HUES48 (cell line): ENCODE data around the gene KDM4C.

Source experiments
- H3K27ac ChIP-seq: one replicate; pipeline ENCODE4 v1.7.0; 2013; ENCODE audit warnings: low read depth, low read length, inconsistent platforms
- H3K27me3 ChIP-seq: 2 replicates; pipeline ENCODE4 v1.6.1; 2013; ENCODE audit warnings: mild to moderate bottlenecking, low read length; ENCODE audit not compliant: control insufficient read depth, insufficient read depth
- H3K36me3 ChIP-seq: 2 replicates; pipeline ENCODE4 v1.6.1; 2013; ENCODE audit warnings: low read length; ENCODE audit not compliant: control insufficient read depth, insufficient read depth
- H3K4me1 ChIP-seq: 2 replicates; pipeline ENCODE4 v1.6.1; 2013; ENCODE audit warnings: mild to moderate bottlenecking, low read length; ENCODE audit not compliant: control insufficient read depth, insufficient read depth
- H3K4me3 ChIP-seq: 2 replicates; pipeline ENCODE4 v1.5.1; 2013; ENCODE audit warnings: mild to moderate bottlenecking, low read depth, low read length
- H3K9ac ChIP-seq: 2 replicates; pipeline ENCODE4 v1.6.1; 2013; ENCODE audit warnings: mild to moderate bottlenecking, low read depth, low read length, moderate library complexity
- H3K9me3 ChIP-seq: 2 replicates; pipeline ENCODE4 v1.6.1; 2013; ENCODE audit warnings: low read length; ENCODE audit not compliant: control insufficient read depth, insufficient read depth

KDM4C gene

DNA sequence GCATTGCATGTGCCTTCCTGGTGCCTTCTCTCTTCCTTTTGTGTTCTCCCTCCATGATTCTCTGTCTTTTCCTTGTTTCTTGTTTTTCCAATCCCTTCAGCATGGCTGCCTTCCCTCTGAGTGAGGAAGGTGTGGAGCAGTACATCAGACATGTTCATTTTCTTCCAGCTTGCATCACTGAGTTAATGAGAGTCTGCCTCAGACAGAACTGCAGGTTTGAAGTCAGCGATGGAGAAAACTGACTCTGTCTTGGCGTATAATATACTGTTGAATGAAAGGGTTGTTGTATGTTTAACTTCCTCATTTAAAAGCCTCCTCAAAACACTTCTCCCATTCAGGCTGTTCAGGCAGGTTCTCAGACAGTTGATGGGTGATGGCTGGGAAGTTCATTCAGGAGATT is 129.3 kb downstream of the KDM4C start:
- Histone ChIP-seq H3K36me3 (no peaks in the 10 kb centered on the region), H3K9me3 (no peaks in the 10 kb centered on the region), H3K4me1 (no peaks in the 10 kb centered on the region), H3K27ac (no peak overlapping the region), H3K4me3 (no peak overlapping the region), H3K9ac (no peak overlapping the region), H3K27me3 (no peaks in the 10 kb centered on the region)

DNA sequence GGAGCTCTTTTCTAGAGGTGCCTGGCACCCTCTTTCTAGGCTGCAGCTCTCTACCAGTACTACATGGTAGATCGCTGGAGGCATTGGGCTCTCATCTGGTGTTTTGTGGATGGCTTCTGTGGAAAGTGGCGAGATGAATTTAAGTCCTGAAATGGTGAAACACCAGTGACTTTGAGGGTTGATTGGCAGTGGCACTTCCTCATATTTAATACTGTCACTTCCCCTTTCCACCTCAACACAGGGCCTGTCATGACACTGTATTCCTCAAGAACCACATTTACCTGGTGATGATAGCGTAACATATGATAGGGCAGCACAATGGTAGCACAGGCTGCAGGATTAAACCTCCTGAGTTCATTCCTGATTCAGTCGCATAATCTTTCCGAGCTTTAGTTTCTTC is 132.1 kb downstream of the KDM4C start:
- H3K9me3 ChIP-seq = no peaks in the 10 kb centered on the region
- H3K36me3 ChIP-seq = peaks cover 11% of the 10 kb centered on the region
- H3K27ac ChIP-seq = no peak overlapping the region
- H3K27me3 ChIP-seq = no peaks in the 10 kb centered on the region
- H3K4me3 ChIP-seq = no peak overlapping the region
- no peaks in the 10 kb centered on the region for H3K4me1 ChIP-seq
- H3K9ac ChIP-seq = no peak overlapping the region

DNA sequence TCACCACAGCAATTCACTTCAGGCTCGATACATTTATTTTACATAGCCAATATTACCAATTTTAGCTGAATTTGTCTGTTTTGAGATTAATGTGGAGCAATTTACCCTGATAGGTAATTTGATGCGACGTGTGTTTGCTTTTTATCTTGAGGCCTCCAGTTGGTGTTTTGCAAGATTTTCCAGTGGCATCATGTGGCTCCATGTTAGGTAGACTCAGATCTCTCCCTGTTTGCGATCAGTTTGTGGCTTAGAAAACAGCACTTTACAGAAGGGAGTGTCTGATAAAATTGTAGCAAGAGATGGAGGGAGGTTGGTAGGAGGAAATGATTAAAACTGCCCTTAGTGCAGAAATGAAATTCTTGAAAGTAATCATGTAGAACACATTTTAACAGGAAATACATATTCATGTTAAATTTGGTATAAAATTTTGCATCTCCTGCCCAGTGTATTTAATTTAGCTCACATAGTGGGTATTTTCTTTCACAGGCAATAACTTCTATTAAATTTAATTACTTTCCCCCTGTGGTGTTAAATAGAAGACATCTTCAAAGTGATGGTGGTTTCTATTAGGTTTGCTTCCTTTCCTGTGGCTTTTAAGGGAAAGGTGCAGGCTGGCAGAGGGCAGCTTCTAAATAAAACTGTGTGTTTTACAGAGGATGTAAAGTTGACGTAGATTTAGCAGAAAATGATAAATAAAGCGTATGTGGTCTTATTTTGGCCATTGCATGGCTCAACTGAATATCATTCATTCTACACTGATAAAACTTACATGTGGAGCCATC is 135.8 kb downstream of the KDM4C start:
- H3K4me3 ChIP-seq = no peak overlapping the region
- no peak overlapping the region for H3K9ac ChIP-seq
- no peaks in the 10 kb centered on the region for H3K27me3 ChIP-seq
- H3K4me1 ChIP-seq = no peaks in the 10 kb centered on the region
- H3K9me3 ChIP-seq = no peaks in the 10 kb centered on the region
- H3K36me3 ChIP-seq = peaks cover 11% of the 10 kb centered on the region
- no peak overlapping the region for H3K27ac ChIP-seq

DNA sequence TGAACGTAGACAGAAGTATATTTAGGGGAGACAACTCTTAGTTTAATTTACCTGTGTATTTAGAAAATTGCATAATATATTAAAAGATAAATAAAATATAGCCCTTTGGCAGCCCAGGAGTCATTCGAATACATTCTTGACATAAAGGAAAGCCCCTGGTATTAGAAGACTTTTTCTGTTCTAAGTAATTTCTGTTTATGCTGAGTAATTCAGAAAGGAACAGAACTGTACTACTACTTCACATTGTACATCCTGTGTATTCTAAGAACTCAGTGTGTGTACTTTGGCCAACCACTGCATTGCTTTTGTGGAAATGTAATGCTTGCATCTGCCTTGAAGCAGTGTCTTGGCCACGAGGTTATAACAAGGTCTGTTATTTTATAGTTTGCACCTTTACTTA is 136.4 kb downstream of the KDM4C start:
- Histone ChIP-seq H3K9me3 (no peaks in the 10 kb centered on the region), H3K36me3 (peaks cover 11% of the 10 kb centered on the region), H3K9ac (no peak overlapping the region), H3K27ac (no peak overlapping the region), H3K27me3 (no peaks in the 10 kb centered on the region), H3K4me3 (no peak overlapping the region), H3K4me1 (no peaks in the 10 kb centered on the region)

DNA sequence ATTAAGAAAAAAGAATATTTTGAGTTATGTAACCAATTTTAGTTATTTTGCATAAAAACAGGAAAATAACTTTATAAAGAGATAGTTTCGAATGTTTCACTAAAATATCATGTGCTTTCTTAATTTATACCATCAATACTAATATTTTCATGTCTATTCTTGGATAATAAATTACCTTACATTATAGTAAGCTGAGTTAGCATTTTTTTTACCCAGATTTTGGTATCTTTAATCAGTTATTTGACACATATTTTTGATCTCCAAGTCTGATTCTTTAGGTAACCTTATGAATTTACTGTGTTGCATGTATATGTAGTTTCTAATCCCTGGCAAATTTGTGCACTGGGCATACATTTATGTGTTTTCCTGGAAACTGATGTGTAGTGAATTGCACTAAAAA is 138.0 kb downstream of the KDM4C start:
- H3K9me3 ChIP-seq = no peaks in the 10 kb centered on the region
- H3K4me1 ChIP-seq = no peaks in the 10 kb centered on the region
- no peak overlapping the region for H3K27ac ChIP-seq
- no peak overlapping the region for H3K9ac ChIP-seq
- no peaks in the 10 kb centered on the region for H3K27me3 ChIP-seq
- H3K4me3 ChIP-seq = no peak overlapping the region
- peaks cover 11% of the 10 kb centered on the region for H3K36me3 ChIP-seq

GRCh38 chr9:6896562-6896961 is 138.8 kb downstream of the KDM4C start:
- no peak overlapping the region for H3K4me3 ChIP-seq
- H3K4me1 ChIP-seq = 0 out of 2 replicates have a peak, but pooled peaks cover 5% of the 10 kb centered on the region
- H3K36me3 ChIP-seq = peaks cover 11% of the 10 kb centered on the region
- no peaks in the 10 kb centered on the region for H3K9me3 ChIP-seq
- H3K9ac ChIP-seq = no peak overlapping the region
- H3K27me3 ChIP-seq = no peaks in the 10 kb centered on the region
- no peak overlapping the region for H3K27ac ChIP-seq

DNA sequence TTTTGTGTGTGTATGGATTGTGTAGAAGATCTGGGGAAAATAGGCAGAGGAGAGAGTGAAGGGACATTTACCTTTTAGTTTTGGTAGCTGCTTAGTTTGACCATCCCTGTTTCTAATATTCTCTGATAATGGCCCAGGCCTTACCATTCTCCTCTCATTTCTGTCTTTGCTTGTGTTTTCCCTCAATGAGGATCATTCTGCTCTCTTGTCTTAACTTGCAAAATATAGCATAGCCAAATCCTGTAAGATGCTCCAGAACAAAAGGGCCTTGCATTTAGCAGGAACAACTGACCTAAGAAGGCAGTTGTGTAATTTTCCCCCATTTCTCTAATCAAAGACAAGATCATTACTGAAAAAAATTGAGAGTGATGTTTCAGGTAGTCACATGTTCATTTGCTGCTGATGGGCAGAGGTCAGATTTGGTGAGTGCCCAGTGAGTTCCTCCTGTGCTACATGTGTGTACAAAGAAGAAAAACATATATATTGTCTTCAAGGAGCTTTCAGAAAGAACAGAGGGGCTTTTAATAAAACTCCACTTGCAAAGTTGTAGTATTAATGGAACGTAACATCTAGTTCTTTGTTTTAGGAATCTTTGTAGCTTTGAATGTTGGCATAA is 139.5 kb downstream of the KDM4C start:
- Histone ChIP-seq H3K9me3 (no peaks in the 10 kb centered on the region), H3K9ac (no peak overlapping the region), H3K36me3 (peaks cover 11% of the 10 kb centered on the region), H3K4me1 (peaks cover 7% of the 10 kb centered on the region; the same call in 1 of the 2 replicates), H3K27ac (no peak overlapping the region), H3K4me3 (no peak overlapping the region), H3K27me3 (no peaks in the 10 kb centered on the region)

- no peak overlapping the region for H3K27ac ChIP-seq
- H3K36me3 ChIP-seq = peaks cover 11% of the 10 kb centered on the region
- H3K4me3 ChIP-seq = no peak overlapping the region
- peaks cover 13% of the 10 kb centered on the region for H3K4me1 ChIP-seq
- H3K27me3 ChIP-seq = no peaks in the 10 kb centered on the region
- H3K9me3 ChIP-seq = no peaks in the 10 kb centered on the region
- H3K9ac ChIP-seq = no peak overlapping the region
Observed at GRCh38 chr9:6897898-6898302, 140.1 kb downstream of the KDM4C start.

DNA sequence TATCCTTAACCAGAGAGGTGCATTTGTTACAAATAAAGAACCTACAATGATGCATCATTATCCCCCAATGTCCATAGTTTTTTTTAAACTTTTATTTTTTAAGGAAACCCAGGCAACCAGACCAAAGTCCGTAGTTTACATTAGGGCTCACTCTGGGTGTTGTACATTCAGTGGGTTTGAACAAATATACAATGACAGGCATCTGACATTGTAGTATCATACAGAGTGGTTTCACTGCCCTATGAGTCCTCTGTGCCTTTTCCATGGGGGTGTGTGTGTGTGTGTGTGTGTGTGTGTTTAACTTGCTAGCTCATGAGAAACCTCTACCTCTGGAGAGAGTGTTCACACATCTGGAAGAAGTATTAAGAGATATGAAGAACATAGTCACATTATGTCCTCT is 141.5 kb downstream of the KDM4C start:
- Histone ChIP-seq H3K9ac (no peak overlapping the region), H3K4me3 (no peak overlapping the region), H3K9me3 (no peaks in the 10 kb centered on the region), H3K36me3 (peaks cover 3% of the 10 kb centered on the region; the same call in 1 of the 2 replicates), H3K27me3 (no peaks in the 10 kb centered on the region), H3K4me1 (peaks cover 13% of the 10 kb centered on the region), H3K27ac (no peak overlapping the region)

DNA sequence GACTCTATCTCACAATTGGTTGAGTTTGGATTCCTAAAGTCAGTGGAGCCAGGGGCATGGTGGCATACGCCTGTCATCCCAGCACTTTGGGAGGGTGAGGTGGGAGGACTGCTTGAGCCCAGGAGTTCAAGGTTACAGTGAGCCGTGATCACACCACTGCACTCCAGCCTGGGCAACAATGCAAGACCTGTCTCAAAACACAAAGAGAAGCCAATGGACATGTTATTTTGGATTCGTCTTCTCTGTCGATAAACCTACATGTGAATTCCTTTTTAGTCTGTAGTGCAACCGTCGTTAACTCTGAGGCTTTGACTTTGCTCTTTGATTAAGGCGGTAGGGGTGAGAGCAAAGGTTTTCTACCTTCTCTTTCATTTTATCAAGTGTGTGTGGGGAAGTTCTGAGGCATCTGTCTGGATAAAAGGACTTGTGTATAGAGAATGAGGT is 142.7 kb downstream of the KDM4C start:
- no peaks in the 10 kb centered on the region for H3K9me3 ChIP-seq
- H3K27me3 ChIP-seq = no peaks in the 10 kb centered on the region
- no peaks in the 10 kb centered on the region for H3K36me3 ChIP-seq
- H3K4me1 ChIP-seq = peaks cover 13% of the 10 kb centered on the region
- no peak overlapping the region for H3K4me3 ChIP-seq
- H3K27ac ChIP-seq = no peak overlapping the region
- no peak overlapping the region for H3K9ac ChIP-seq

- Histone ChIP-seq H3K36me3 (no peaks in the 10 kb centered on the region), H3K9ac (no peak overlapping the region; the same call in 1 of the 2 replicates), H3K4me3 (no peak overlapping the region), H3K4me1 (peaks cover 13% of the 10 kb centered on the region), H3K27me3 (no peaks in the 10 kb centered on the region), H3K9me3 (no peaks in the 10 kb centered on the region), H3K27ac (no peak overlapping the region)
Observed at GRCh38 chr9:6901180-6901579, 143.4 kb downstream of the KDM4C start.
